OCI-LY3 (cell line): ENCODE measurements around the gene TWIST2.

Experiments used
- EZH2phosphoT487 ChIP-seq: fragments of 200-600 bp; shearing (Covaris generic); IDR thresholded peaks from 2 replicates; pipeline ENCODE4 v1.6.1; 2018; ENCODE audit warnings: antibody characterized with exemption, mixed run types, low read depth
- TF ChIP-seq, protein P1 (sequence below): fragments of 200-600, 300-600 bp; sonication (generic); IDR thresholded peaks from 2 replicates; pipeline ENCODE4 v1.5.1; 2014; ENCODE audit warnings: antibody characterized with exemption, low read length, low read depth

DNA sequence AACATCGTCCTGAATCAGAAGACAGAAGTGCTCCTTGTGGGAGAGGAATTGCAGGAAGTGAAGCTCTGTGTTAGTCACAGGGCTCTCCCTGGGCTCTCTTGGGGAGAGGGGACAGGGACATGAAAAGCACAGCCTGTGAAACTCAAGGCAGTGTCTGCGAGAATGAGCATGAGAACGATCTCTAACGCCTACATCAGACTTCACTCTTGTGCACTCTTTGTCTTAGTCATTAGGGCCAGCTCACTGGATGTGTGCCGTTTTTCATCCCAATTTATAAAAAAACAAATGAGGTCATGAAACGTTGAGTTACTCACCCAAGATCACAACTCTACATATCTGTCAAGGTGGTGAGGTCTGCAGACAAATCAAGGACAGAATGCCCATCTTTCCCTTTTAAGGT, 27.0 kb upstream of the TWIST2 start:
- TF ChIP-seq, protein P1, sequence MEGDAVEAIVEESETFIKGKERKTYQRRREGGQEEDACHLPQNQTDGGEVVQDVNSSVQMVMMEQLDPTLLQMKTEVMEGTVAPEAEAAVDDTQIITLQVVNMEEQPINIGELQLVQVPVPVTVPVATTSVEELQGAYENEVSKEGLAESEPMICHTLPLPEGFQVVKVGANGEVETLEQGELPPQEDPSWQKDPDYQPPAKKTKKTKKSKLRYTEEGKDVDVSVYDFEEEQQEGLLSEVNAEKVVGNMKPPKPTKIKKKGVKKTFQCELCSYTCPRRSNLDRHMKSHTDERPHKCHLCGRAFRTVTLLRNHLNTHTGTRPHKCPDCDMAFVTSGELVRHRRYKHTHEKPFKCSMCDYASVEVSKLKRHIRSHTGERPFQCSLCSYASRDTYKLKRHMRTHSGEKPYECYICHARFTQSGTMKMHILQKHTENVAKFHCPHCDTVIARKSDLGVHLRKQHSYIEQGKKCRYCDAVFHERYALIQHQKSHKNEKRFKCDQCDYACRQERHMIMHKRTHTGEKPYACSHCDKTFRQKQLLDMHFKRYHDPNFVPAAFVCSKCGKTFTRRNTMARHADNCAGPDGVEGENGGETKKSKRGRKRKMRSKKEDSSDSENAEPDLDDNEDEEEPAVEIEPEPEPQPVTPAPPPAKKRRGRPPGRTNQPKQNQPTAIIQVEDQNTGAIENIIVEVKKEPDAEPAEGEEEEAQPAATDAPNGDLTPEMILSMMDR: no peak
- TF ChIP-seq EZH2phosphoT487: no peak
